Right lobe of liver (tissue), 4 donors: ENCODE data around the gene RASA2.

Experiments used
- POLR2A ChIP-seq: fragments of 450-650 bp; IDR thresholded peaks from one replicate; pipeline ENCODE4 v1.6.1; 2017; ENCODE audit warnings: antibody characterized with exemption, mild to moderate bottlenecking
- TF ChIP-seq, protein P1 (sequence below), 4 donors: fragments of 200-600 bp in 3 of 4; fragments of 450-650 bp in 1 of 4; IDR thresholded peaks; one replicate each; pipeline versions ENCODE4 v1.5.1 to v1.8.0; 2016 to 2022; ENCODE audit warnings: antibody characterized with exemption in 4 of 4, mild to moderate bottlenecking in 2 of 4
- donor health status: DM: no; HTN: no; CAD: no.
- donor health status: DM: no; HTN: no; CAD: no.
- donor health status: DM: no; HTN: yes; CAD: no.

DNA sequence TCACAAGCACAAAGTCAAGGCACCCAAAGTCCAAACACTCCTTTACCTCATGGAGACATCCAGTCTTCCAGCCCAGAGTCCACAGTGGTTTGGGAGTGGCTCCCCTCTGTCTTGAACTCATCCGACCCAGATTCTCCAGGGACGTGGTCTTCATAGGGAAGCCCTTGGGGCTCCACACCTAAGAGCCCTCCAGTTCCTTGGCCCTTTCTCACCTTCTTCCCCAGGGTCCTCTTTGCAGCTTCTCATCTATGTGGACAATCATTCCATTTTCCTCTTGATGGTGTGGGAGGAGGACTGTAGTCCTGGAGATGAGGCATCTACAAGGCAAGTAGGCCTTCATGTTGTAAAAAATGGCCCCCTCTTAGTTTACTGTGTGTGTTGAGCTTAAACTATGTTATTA is 164.0 kb downstream of the RASA2 start:
- no peak for TF ChIP-seq POLR2A
- TF ChIP-seq, protein P1, sequence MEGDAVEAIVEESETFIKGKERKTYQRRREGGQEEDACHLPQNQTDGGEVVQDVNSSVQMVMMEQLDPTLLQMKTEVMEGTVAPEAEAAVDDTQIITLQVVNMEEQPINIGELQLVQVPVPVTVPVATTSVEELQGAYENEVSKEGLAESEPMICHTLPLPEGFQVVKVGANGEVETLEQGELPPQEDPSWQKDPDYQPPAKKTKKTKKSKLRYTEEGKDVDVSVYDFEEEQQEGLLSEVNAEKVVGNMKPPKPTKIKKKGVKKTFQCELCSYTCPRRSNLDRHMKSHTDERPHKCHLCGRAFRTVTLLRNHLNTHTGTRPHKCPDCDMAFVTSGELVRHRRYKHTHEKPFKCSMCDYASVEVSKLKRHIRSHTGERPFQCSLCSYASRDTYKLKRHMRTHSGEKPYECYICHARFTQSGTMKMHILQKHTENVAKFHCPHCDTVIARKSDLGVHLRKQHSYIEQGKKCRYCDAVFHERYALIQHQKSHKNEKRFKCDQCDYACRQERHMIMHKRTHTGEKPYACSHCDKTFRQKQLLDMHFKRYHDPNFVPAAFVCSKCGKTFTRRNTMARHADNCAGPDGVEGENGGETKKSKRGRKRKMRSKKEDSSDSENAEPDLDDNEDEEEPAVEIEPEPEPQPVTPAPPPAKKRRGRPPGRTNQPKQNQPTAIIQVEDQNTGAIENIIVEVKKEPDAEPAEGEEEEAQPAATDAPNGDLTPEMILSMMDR (IDR thresholded peaks at IDR 0.05) = no peak
